ENCODE results near the gene PBX2.
A peak's percentile ranks its signal among the peaks of the same experiment; 100 is the strongest.
"Not testable (repeated sequence)": the region's sequence is repeated elsewhere in the genome, so short reads cannot be mapped to it uniquely, and the experiment has no call there.

PBX2 gene

GRCh38 chr6:32148289-32149091, 41.5 kb downstream of the PBX2 start:
- H3K4me1 Mint-ChIP-seq (ENCODE audit: low read depth): peaks cover 19% of the 10 kb centered on the region
- no peaks in the 10 kb centered on the region for H3K9me3 Mint-ChIP-seq
- H3K27me3 Mint-ChIP-seq (ENCODE audit: low read depth): peaks cover 69% of the 10 kb centered on the region
- H3K36me3 Mint-ChIP-seq (ENCODE audit: low read depth): no peaks in the 10 kb centered on the region
- peak overlapping the region; percentile 29 for H3K27ac Mint-ChIP-seq
- H3K4me3 Mint-ChIP-seq: peak overlapping the region; percentile 79
- DNase-seq (ENCODE audit: low spot score): peak; percentile 63

- Mint-ChIP-seq H3K4me3 (no peak overlapping the region), H3K36me3 (ENCODE audit: low read depth) (no peaks in the 10 kb centered on the region), H3K27ac (no peak overlapping the region), H3K27me3 (ENCODE audit: low read depth) (peaks cover 60% of the 10 kb centered on the region), H3K4me1 (ENCODE audit: low read depth) (peaks cover 13% of the 10 kb centered on the region), H3K9me3 (no peaks in the 10 kb centered on the region)
- no peak for DNase-seq (ENCODE audit: low spot score)
Measured at GRCh38 chr6:32147401-32148132, 42.4 kb downstream of the PBX2 start.

- DNase-seq (ENCODE audit: low spot score): no peak
- Mint-ChIP-seq H3K36me3 (ENCODE audit: low read depth) (no peaks in the 10 kb centered on the region), H3K4me3 (no peak overlapping the region), H3K27ac (no peak overlapping the region), H3K4me1 (ENCODE audit: low read depth) (peaks cover 13% of the 10 kb centered on the region), H3K9me3 (no peaks in the 10 kb centered on the region), H3K27me3 (ENCODE audit: low read depth) (peaks cover 59% of the 10 kb centered on the region)
Measured at GRCh38 chr6:32146687-32147086, 43.3 kb downstream of the PBX2 start.

DNA sequence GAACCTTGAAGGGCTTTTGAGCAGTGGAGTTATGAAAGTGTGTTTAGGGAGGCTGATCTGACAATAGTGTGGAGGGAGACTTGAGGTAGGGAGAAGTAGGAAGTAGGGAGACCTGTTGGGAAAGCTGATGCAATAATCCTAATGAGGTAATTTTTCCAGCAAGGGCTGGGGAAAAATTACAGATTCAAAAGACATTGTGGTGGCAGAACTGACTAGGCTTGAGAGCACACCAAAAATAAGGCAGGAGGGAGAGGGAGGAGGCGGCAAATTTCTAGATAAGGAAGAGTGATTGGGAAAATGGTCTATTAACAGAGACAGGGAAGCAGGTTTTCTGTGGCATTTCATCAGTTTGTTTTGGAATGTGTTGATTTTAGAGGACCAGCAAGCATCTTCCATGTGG, 43.7 kb downstream of the PBX2 start:
- Mint-ChIP-seq H3K36me3 (ENCODE audit: low read depth) (no peaks in the 10 kb centered on the region), H3K4me3 (no peak overlapping the region), H3K27me3 (ENCODE audit: low read depth) (peaks cover 58% of the 10 kb centered on the region), H3K4me1 (ENCODE audit: low read depth) (peaks cover 12% of the 10 kb centered on the region), H3K27ac (no peak overlapping the region), H3K9me3 (no peaks in the 10 kb centered on the region)
- no peak for DNase-seq (ENCODE audit: low spot score)

DNA sequence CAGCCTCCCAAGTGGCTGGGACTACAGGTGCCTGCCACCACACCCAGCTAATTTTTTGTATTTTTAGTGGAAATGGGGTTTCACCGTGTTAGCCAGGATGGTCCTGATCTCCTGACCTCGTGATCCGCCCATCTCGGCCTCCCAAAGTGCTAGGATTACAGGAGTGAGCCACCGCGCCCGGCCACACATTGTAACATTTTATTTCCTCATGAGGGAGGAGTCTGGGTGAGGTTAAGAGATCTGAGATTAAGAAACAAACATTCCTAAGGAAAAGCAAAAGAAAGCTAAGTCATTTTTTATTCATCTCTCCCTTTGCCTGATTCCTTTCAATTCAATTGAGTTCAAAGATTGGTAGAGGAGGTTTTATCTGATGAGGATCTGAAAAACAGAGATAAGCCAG, 45.8 kb downstream of the PBX2 start:
- H3K27ac Mint-ChIP-seq; H3K4me3 Mint-ChIP-seq; DNase-seq (ENCODE audit: low spot score); H3K36me3 Mint-ChIP-seq (ENCODE audit: low read depth); H3K9me3 Mint-ChIP-seq: not testable (repeated sequence)
- Mint-ChIP-seq H3K27me3 (ENCODE audit: low read depth) (peaks cover 47% of the 10 kb centered on the region), H3K4me1 (ENCODE audit: low read depth) (peaks cover 11% of the 10 kb centered on the region)

- peaks cover 11% of the 10 kb centered on the region for H3K27me3 Mint-ChIP-seq (ENCODE audit: low read depth)
- no peaks in the 10 kb centered on the region for H3K9me3 Mint-ChIP-seq
- no peaks in the 10 kb centered on the region for H3K36me3 Mint-ChIP-seq (ENCODE audit: low read depth)
- no peak overlapping the region for H3K4me3 Mint-ChIP-seq
- DNase-seq (ENCODE audit: low spot score): no peak
- no peaks in the 10 kb centered on the region for H3K4me1 Mint-ChIP-seq (ENCODE audit: low read depth)
- H3K27ac Mint-ChIP-seq: no peak overlapping the region
Measured at GRCh38 chr6:32140420-32141046, 49.5 kb downstream of the PBX2 start.

DNA sequence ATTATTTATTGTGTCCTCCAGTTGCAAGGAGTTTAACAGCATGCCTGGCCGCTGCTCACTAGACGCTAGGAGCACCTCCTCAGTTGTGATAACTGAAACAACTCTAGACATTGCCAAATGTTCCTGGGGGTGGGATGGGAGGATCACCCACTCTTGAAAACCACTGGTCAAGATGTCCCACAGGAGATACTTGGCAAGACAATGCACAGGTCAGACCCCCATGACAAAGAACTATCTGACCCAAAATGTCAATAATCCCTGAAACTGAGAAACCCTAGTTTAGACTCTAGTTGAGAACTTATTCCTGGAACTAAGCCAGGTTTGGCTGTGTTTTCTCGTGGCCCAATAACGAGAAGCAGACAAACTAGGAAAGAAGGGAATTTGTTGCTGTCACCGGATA, 50.4 kb downstream of the PBX2 start:
- Mint-ChIP-seq H3K9me3 (no peaks in the 10 kb centered on the region), H3K4me3 (no peak overlapping the region), H3K27me3 (ENCODE audit: low read depth) (peaks cover 12% of the 10 kb centered on the region), H3K27ac (no peak overlapping the region), H3K4me1 (ENCODE audit: low read depth) (no peaks in the 10 kb centered on the region), H3K36me3 (ENCODE audit: low read depth) (no peaks in the 10 kb centered on the region)
- no peak for DNase-seq (ENCODE audit: low spot score)

DNA sequence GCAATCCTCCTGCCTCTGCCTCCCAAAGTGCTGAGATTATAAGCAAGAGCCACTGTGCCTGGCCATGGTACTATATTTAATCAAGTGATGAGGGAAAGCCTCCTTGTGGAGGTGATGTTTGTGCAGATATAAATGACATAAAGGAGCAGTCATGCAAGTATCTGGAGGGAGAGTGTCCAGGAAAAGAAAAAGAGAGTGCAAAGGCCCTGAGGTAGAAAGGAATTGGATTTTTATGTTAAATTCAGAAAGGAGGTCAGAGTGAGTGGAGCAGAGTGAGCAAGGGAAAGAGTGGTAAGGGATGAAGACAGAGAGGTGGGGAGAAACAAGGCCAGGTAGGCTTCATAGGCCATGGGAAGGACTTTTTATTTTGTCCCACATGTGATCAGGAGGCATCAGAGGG, 52.5 kb downstream of the PBX2 start:
- H3K36me3 Mint-ChIP-seq (ENCODE audit: low read depth): no peaks in the 10 kb centered on the region
- no peaks in the 10 kb centered on the region for H3K4me1 Mint-ChIP-seq (ENCODE audit: low read depth)
- H3K9me3 Mint-ChIP-seq: no peaks in the 10 kb centered on the region
- no peak overlapping the region for H3K27ac Mint-ChIP-seq
- no peak for DNase-seq (ENCODE audit: low spot score)
- no peak overlapping the region for H3K4me3 Mint-ChIP-seq
- peaks cover 14% of the 10 kb centered on the region for H3K27me3 Mint-ChIP-seq (ENCODE audit: low read depth)

Data from T-helper 2 cell treated with Interferon-gamma antibody and Interleukin-4, amounts not matched to agents 5 μg/mL and 100 μg/mL, for 36 hours (primary cell).